Urothelium cell line (cell line): Measurements from ENCODE around the gene MFAP3L.
"Not testable (repeated sequence)": the region's sequence is repeated elsewhere in the genome, so short reads cannot be mapped to it uniquely, and the experiment has no call there.

Source experiments
- DNase-seq: peaks from one replicate; pipeline ENCODE4 v3.0.0; 2011; ENCODE audit warnings: low spot score, mixed read lengths
- FAIRE-seq: peaks from 2 replicates; lab custom pipeline; 2011; peaks lifted over from hg19 to GRCh38; lab: Jason Lieb, UNC

The MFAP3L gene

GRCh38 chr4:169952236-169953002 is 73.8 kb downstream of the MFAP3L start:
- DNase-seq (no peak), FAIRE-seq (no peak)

GRCh38 chr4:169948271-169948670 is 77.9 kb downstream of the MFAP3L start:
- no peak for DNase-seq
- no peak for FAIRE-seq

GRCh38 chr4:169945636-169946035 is 80.6 kb downstream of the MFAP3L start:
- FAIRE-seq (no peak), DNase-seq (no peak)

DNA sequence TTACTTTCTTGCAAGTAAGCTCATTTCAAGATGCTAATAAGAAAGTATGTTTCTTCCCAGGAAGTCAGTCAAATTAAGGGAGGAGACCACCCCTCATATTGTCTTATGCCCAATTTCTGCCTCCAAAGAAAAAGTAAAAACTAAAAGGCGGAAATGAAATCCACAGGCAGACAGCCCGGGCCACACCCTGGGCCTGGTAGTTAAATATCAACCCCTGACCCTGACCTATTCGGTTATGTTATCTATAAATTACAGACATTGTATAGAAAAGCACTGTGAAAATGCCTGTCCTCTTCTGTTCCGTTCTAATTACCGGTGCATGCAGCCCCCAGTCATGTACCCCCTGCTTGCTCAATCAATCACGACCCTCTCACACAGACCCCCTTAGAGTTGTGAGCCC is 82.6 kb downstream of the MFAP3L start:
- not testable (repeated sequence) for DNase-seq, FAIRE-seq

GRCh38 chr4:169941141-169941540 is 85.1 kb downstream of the MFAP3L start:
- no peak for DNase-seq
- FAIRE-seq: no peak

DNA sequence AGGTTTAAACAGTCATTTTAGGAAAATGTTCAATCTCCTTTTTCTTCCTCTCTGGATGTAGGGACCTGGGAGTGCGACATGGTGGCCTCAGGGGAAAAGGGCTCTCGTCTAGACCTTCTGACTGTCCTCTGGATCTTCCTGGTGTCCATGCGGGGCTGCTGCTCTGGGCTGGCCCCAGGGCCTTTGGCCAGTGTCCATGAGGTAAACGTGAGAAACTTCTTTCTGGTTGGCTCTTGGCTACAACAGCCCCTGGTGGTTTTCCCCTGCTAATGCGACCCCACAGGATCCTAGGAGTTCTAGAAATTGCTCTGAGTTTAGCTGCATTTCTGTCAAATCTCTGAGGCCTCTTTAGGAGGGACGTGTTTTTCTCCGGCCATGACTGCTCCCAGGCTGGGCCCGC is 85.7 kb downstream of the MFAP3L start:
- no peak for DNase-seq

More for the DNA sequence above, 85.7 kb downstream of the MFAP3L start:
- no peak for FAIRE-seq
